GM19351 (cell line): ENCODE measurements around the gene C11orf16.
"Not testable (repeated sequence)": the region's sequence is repeated elsewhere in the genome, so short reads cannot be mapped to it uniquely, and the experiment has no call there.

ENCODE experiments used
- ATAC-seq: cut with Tn5 transposase; IDR thresholded peaks from one replicate; pipeline ENCODE4 v1.9.1; 2021; ENCODE audit warnings: mild to moderate bottlenecking, moderate library complexity; ENCODE audit not compliant: unreplicated experiment

C11orf16 gene, protein sequence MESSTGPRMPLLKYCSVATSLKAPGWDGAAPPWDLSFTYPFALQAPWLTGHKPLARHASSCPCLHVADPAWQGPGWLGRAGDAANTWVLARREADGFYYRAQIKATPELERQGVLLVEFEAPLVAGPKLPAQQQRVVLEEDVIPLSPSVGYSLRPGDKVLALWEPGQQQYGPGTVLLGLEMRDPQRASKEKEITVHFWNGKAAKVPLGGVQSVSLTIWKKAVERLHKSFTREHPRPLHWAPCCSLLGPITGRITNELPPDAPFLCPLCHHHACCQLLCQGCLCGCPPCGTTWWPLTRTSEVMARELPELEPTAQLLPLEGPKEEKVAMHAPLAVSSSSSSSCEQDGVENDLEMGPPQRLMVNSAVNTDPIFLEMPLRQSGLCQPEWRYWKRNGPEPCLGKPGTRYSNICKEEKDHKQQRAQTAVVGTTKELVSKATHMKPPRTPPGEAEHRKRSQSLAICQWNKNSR

DNA sequence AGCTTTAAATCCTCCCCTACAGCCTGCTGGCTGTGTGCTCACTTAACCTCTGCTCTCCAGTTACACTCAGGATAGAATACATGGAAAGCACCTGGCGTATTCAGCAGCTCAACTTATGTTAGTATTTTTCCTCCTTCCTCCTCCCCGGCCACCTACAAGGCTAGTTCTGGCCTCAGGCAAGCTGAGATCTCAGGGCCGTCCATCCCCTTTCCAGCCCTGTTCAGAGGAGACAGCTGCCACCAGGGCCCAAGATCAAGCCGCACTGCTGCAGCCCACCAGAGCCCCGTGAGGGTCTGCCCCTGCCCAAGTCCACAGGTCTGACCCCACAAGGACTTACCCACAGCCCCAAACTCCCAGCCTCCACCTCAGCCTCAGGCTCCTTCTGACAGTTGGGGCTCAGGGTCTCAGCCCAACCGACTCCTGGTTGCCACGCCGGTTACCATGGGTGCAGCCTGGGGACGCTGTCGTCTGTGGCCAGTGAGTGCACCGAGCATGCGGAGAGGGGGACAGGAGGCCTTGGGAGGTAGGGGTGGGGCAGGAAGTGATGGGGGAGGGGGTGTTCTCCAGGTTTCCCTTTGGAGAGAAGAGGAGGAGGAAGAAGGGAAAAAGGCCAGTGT lies at the start of gene C11orf16:
TSS of gene C11orf16 (minus strand) at position 384 of the 617 bp plus-strand sequence. CDS start 639 bp downstream, outside the sequence.
- no peak for ATAC-seq

DNA sequence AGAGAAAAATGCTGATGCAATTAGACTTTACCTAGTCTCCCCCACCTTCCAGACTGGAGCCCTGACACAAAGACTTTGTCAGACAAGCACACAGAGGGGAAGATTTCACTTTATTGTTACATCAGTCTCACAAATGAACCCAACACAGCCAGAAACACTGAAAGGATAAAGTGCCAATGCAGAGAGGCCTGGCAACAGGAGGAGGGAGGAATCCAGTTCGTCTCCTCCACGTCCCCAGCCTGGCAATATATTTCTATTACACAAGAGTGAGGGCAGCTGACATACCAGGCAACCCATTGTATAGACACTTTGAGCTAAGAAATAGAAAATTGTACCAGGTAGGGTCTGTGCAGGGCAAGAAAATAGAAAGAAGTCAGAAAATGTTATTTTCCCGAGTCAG lies 47.7 kb upstream of the C11orf16 start:
- no peak for ATAC-seq

DNA sequence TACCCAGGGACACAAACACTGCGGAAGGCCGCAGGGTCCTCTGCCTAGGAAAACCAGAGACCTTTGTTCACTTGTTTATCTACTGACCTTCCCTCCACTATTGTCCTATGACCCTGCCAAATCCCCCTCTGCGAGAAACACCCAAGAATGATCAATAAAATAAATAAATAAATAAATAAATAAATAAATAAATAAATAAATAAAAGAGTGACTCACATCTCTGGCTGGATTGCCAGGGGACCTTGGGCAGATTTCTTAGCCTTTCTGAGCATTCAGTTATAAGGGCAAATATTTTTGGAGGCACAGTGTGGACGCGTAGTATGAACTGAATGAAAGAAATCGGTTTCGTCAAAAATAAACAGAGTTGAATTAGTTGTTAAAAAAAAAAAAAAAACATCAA lies 46.6 kb upstream of the C11orf16 start:
- ATAC-seq, result not testable (repeated sequence)

DNA sequence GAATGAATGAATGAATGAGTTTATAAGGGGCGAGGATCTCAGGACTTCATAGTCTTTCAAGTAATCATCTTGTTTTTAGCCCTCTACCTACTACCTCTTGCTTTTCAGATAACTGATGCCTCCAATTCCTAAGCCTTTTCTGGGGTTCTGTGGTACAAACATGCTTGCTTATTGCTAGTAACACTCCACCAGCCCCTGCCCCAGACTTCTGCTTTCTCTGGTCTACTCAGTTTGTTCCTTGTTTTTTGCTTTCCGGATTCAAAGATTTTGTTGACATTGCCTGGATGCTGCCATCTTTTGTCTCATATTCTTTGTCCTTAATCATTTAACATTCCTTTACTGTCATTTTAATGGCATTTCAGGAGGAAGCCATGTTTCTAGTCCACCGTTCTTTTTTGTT lies 40.4 kb upstream of the C11orf16 start:
- no peak for ATAC-seq

DNA sequence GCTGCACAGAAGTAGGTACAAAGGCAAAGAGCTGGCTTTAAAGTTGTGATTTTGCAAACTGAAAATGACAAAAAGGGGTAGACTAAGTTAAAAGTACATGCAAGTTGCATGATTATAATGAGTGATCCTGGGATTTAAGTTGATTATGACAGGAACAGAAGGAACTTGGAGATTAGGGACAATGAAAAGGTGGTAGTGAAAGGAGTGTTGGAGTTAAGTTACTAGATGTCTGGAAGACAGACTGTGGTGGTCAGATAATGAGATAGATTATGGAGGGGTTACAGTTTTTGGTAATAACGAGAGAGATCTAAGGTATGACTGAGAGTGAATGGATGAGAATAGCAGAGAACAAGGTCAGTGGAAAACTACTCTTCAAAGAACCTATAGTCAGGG lies 39.2 kb upstream of the C11orf16 start:
- ATAC-seq, result no peak

DNA sequence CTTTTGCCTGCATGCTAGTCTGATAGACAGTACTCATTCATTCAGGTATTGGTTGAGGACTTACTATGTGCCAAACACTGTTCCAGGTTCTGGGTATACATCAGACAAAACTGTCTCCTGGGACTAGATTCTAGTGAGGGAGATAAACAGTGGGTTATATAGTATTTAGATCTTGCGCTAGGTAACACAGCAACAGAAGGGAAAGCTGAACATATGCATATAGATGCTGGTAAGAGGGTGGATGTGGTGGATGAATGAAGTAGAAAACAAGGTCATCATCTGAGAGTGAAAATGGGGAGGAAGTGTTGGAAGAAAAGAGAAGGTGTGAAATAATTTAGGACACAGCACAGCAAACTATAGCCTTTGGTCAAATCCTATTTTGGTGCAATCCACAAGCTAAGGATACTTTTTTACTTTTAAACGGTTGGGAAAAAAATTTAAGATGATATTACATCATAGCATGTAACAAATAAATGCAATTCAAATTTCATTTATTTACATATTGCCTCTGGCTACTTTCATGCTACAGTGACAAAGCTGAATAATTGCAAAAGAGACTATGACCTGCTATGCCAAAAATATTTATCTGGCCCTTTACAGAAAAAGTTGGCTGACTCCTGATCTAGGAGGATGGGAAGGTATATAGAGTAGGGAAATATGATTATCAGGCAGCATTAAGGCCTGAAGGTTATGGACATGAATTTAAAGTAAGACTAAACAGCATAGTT lies 38.6 kb upstream of the C11orf16 start:
- ATAC-seq, result no peak

DNA sequence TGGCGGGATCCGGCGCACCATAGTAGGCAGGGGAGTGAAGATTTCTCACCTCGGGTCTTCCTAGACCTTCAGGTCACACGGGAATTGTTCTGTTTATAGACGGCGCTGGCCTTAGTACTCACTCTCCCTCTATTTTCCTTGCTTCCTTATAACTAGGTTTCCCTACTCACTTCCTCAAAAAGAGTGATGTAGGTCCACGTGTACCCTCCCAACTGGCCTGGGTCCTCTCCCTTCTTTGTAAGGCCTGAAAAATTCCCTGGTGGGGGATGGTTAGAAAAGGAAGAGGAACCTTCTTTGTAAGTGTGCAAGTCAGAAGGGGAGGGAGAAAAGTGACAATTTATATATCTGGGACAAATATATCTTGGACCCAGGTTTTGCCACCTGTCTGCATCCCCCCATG lies 34.4 kb upstream of the C11orf16 start:
- ATAC-seq, result no peak

DNA sequence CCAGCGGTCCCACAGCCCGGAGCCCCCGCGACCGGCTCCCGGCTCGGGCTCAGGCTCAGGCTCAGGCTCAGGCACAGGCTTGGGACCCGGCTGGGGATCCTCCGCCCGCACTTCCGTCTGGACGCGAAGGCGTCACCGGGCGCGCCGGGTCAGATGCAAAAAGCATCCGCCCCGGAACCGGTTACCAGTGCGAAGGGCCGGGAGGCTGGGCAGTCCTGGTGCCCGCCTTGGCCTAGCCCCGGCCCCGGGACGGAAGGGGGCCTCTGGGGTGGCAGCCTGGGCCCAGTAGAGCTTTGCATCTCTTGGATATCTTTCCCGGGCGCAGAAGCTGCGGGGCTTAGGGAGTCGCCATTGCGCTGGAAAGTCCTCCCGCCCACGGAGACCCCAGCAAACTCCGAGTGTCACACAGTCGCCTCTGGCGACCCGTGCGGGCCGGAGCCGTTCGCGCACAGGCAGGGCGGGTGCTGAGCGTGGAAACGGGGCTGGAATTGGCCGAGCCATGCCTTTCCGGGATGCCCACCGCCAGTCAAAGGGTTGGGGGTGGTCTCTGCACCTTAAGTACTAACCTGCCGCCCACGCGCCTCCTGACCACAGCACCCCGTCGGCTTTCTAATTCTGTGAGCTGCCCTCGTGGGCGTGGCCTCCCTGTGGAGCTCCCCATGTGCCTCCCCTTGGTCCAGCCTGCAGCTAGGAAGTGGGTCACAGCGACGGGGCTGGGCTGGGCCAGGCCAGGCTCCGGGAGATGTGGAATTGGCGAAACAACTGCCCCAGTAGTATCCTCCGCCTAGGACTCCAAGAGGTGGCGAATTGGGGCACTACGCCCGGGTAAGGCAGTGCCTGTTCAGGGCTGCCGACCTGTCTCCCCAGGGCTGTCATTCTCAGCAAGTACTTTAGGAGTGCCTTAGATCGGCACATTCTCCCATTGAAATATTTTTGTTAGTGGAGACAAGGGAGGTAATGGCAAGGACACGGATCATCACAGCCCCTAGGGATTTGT lies 31.9 kb upstream of the C11orf16 start, which contains the start of gene TMEM9B:
TSS of gene TMEM9B (minus strand) at position 119 of the 997 bp plus-strand sequence. CDS start 129 bp downstream, outside the sequence.
- ATAC-seq, result peak; percentile 68

DNA sequence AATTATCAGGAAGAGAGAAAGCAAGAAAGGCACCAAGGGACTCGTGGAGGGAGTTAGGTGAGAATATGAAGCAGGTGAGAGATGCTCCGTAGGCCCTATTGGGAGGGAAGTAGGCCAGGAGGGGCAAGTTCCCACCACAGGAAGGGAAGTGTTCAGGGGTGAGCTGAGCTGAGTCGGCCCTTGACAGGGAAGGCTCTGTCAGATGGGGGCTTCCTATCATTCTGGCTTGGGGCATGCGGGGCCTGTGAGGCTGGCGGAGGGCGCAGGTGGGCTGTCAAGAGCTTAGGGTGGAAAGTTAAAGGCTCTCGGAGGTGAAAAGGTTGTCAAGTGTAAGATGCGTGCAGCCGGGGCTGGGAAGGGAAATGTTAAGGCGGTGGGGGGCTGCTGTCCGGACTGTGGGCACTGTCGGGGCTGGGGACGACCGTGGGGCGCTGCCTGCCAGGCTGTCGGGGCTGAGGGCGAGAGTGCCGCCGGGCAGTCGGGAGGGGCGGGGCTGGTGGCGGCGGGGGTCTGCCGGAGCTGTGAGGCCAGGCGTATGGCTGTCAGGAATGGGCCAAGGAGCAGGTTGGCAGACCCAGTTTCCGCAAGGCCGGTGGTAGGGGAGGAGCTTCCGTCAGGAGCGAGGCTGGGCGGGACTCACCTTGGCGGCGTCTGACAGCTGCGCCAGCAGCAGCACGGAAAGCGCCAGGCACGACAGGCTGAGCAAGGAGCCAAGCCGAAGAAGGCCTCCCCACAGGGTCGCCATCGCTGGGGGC lies 31.0 kb upstream of the C11orf16 start:
- peak; percentile 59 for ATAC-seq

DNA sequence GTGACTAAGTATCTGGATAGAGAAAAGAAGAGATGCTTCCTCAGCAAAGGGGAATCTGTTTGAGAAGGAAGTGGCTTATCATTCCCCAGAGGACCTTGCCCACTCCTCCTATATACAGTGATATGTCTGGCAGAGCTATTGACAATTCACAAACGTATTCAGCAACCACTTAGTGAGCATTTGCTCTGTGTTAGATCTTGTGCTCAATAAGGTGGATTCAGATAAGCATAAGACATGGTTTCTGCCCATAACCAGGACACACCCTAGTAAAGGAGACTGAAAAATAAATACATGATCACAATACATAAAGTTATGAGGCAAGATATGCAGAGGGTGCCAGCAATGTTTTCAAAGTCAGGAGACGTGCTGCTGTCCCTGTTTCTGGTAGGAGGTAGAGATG lies 30.1 kb upstream of the C11orf16 start:
- ATAC-seq, result no peak

DNA sequence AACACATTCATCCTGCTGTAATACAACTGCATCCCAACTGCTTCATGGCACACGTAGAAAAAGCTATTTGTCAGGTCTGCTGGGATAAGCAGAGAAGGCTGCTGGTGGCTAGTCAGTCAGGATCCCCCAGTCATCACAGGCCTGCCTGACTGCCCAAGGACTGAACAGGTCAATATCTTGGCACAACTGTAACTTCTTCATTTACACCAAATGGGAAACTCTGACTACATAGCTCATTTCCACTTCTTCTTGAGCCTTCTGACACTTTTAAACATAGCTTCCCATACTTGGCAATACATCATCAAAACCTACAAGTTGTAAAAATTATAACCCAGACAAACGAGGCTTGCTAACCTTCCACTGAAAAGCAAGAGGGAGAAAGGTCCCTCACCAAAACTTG lies 28.7 kb upstream of the C11orf16 start:
- ATAC-seq, result no peak

DNA sequence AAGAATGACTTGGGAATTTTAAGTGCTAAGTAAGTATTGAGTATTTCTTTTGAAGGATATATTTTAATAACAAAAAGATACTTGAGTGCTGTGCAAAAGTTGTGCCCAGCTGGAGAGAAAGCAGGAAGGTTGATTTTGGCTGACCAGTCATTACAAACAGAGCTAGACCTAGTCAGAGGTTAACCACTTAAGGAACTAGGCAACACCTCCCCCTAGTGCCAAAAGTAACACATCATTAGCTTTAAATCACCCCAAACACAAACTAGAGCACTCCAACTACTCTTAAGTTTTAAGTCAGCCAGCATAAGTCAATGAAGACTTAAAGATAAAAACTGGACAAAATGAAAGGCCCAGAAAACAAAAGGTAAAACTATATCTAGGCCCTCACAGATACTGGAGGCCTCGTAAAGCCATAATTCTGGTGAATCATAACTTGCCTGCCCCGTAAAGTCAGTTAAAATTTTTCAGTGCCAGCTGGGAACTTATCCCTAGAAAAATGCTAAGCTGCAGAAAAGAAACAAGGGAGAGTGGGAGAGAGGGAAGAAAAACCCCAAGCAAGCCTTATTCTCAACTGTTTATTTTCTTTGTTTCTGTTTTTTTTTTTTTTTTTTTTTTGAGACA lies 26.9 kb upstream of the C11orf16 start:
- peak; percentile 49 for ATAC-seq

DNA sequence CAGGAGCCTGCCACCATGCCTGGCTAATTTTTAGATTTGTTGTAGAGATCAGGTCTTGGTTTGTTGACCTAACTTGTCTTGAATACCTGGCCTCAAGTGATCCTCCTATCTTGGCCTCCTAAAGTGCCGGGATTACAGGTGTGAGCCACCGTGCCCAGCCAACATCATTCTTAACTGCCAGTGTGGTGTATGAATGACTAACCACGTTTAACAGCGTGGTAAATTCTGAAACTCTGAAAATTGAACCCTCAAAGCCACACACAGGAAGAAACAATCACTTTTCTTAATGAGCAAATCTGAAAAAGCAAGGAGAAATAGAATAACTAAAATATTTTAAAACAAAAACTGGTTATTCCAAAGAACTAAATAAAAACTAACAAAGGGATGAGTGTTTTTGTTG lies 24.1 kb upstream of the C11orf16 start:
- no peak for ATAC-seq

DNA sequence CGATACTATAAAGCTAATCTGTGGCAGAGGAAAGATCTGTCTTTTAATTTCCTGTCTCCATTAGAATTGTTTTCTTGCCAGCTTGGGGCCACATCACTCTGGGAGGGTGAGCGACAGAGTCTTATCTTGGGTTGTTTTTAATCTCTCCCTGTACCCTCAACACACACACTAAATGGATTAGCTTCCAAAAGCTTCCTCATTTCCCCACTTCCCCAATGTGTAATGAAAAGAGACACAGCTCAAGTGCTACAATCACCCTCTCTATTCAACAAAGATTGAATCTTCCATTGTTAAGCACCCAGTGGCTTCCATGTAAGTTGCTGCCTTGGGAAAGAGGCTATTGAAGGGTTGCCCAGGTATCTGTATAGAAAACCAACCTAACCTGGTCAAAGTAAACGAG lies 16.1 kb upstream of the C11orf16 start:
- no peak for ATAC-seq

DNA sequence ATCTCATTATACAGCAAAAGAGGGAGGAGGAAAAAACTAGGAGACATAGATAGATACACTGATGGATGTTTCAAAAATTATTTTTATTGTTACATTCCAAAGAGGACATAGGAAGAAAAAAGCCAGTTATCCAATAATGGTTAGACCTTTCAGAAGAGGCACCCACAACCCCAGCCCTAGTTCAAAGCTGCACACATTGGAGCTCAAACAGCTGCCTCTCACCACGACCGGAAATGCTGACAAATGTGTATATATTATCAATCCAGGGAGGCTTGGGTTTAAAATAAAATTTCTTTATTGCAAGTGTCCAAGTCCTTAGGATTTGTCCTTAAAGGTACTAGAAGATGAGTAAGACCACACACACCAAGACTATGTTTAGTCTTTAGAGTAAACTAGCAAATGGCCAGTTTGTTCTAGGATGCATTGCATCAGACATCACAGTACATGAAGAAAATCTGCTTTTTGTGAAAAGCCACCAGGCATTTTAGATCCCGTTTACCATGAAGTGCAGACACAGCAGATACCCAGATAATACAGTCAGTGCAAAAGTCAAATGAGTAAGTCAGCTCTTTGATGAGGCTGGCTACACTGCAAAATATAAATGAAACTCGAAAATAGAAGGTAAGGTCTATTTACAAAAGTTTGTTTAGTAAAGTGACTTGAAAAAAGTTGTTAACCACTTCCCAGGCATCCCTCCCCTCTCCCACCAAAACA lies 14.6 kb upstream of the C11orf16 start:
- no peak for ATAC-seq

DNA sequence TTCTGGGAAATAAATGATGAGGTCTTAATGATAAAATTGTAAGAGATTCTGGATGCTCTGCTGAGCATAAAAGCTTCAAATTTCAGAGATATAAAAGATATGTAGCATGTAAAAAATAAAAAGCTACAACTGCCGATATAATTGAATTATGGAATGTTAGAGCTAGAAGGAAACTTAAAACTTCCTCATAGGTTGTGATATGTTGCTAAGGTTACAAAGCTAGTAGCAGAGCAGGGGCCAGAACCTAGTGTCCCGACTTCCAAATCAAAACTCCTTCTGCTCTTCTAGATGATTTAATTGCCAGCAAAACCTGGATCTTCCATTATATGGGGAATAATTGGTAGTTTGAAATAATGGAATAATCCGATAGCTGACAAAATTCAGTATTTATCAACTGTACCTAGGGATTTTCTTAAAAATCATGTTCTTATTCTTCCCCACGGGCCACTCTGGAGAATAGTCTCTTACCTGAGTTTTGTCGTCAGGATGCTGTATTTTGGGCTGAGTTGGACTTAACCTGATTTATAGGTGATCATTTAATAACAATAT lies 9.8 kb upstream of the C11orf16 start, which contains the start of gene ASCL3:
TSS of gene ASCL3 (minus strand) at position 499 of the 549 bp plus-strand sequence. CDS start 4,855 bp downstream, outside the sequence.
- no peak for ATAC-seq

DNA sequence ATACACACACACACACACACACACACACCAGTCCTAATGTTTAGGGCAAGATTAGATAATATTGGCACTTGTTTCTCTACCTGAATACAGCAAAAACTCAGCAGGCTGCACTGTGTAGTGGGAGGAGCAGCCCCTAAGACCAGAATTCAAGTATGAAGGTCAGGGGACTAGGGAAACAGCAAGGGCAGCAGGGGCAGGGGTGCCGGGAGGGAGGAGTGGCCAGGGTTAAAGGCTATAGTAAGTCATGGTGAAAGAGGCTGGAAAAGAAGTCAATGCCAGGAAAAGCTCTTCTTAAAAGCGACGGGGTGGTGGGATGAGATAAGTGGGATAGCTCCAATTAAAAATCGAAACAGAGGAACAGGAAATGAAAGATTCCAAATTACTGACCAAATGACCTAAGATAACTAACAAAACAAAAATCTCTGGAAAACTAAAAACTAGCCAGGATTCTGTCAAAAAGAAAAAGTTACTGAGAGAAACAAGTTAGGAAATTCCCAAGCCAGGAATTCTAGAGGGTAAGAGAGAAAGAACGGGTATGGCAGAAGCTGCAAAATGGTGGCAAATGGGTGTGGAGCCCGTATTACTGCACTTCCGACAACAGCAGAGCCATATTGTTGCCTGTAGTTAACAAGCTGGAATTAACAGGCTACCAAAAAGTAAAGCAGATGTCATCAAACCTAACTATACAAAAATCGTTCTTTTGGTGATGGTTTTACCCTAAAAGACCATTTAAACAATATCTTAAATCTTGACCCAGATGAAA lies 8.8 kb upstream of the C11orf16 start:
- no peak for ATAC-seq
